Hepatocyte (in vitro differentiated cells): Measurements from ENCODE around the gene SSBP2.

Source experiments
- EZH2 ChIP-seq: fragments of 200-600 bp; sonication (generic); IDR thresholded peaks from 2 replicates; pipeline ENCODE4 v1.6.1; 2016; ENCODE audit warnings: antibody characterized with exemption, mild to moderate bottlenecking, borderline replicate concordance
- EZH2phosphoT487 ChIP-seq: fragments of 200-600 bp; sonication (generic); IDR thresholded peaks from one replicate; pipeline ENCODE4 v1.6.1; 2018; ENCODE audit warnings: antibody characterized with exemption, mild to moderate bottlenecking, low read depth, moderate library complexity; ENCODE audit not compliant: unreplicated experiment, severe bottlenecking
- TF ChIP-seq, protein P1 (sequence below): fragments of 200-600 bp; sonication (generic); IDR thresholded peaks from 2 replicates; pipeline ENCODE4 v1.5.1; 2016; ENCODE audit warnings: antibody characterized with exemption, mild to moderate bottlenecking; ENCODE audit not compliant: poor library complexity

DNA sequence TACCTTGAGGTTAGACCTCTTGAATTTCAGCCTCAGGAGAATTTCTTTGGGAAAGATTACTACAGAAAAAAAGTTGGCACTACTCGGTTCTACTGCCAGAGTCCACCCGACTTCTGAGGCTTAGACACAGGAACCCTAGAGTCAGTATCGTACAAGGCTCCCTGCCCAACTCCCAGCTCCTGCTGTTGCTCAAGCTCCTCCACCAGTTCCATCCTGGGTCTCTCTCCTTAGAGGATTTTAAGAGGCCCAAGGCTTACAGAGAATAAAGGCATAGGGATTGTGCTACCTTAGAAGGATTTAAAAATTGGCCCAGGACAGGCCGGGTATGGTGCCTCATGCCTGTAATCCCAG lies 29.0 kb upstream of the SSBP2 start:
- TF ChIP-seq, protein P1, sequence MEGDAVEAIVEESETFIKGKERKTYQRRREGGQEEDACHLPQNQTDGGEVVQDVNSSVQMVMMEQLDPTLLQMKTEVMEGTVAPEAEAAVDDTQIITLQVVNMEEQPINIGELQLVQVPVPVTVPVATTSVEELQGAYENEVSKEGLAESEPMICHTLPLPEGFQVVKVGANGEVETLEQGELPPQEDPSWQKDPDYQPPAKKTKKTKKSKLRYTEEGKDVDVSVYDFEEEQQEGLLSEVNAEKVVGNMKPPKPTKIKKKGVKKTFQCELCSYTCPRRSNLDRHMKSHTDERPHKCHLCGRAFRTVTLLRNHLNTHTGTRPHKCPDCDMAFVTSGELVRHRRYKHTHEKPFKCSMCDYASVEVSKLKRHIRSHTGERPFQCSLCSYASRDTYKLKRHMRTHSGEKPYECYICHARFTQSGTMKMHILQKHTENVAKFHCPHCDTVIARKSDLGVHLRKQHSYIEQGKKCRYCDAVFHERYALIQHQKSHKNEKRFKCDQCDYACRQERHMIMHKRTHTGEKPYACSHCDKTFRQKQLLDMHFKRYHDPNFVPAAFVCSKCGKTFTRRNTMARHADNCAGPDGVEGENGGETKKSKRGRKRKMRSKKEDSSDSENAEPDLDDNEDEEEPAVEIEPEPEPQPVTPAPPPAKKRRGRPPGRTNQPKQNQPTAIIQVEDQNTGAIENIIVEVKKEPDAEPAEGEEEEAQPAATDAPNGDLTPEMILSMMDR = no peak
- TF ChIP-seq EZH2 (no peak), EZH2phosphoT487 (no peak)
